Fibroblast of skin of back (primary cell): ENCODE measurements around the gene NCF2.
A peak's percentile ranks its signal among the peaks of the same experiment; 100 is the strongest.

Experiments
- DNase-seq: peaks from one replicate; pipeline ENCODE4 v3.0.0-alpha.2; 2013

Gene NCF2

GRCh38 chr1:183584147-183584546, 6.1 kb downstream of the NCF2 start:
- DNase-seq, result no peak

GRCh38 chr1:183583466-183583865, 6.8 kb downstream of the NCF2 start:
- no peak for DNase-seq

- no peak for DNase-seq
Measured at GRCh38 chr1:183582021-183582713, 8.1 kb downstream of the NCF2 start.

DNA sequence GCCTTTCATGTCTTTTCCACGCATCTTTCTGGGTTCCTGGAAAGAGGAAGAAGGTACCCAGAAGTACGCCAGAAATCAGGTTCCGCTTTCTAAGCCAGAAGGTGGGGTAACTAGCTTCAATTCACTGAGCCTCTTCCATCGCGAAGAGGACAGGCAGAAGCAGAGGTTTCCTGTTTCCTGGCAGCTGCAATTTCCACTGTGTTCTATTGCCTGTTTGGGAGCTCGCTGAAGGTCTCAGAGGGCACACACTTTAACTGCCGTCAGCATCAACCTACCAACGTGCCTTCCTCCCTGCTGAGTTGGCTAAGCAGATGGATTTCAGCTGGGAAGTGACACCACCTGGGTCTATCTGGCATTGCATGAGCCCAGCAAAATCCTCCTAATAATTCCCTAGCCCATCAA, 10.0 kb downstream of the NCF2 start:
- peak; percentile 32 for DNase-seq

- DNase-seq, result no peak
Measured at GRCh38 chr1:183578856-183579255, 11.4 kb downstream of the NCF2 start.

GRCh38 chr1:183577897-183578465, 12.3 kb downstream of the NCF2 start:
- no peak for DNase-seq

DNA sequence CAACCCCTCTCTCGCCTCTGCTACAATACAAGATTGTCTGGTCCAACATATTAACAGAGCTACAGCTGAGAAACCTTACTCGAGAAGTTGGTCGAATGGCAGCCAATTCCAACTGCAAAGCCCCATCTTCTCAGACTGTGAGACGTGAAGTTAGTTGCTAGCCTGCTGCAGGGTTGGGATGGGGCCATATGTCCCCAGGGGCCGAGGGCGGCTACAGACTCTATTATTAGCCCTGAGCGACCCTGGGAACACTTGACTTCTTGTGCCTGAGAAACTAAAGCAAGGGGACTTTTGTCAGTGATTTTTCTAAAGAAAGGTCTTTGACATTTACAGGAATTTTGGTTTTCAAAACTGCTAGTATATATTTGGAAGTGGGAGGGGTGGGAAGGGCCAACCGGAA, 13.7 kb downstream of the NCF2 start:
- no peak for DNase-seq

GRCh38 chr1:183575606-183576005, 14.7 kb downstream of the NCF2 start:
- DNase-seq, result no peak

DNA sequence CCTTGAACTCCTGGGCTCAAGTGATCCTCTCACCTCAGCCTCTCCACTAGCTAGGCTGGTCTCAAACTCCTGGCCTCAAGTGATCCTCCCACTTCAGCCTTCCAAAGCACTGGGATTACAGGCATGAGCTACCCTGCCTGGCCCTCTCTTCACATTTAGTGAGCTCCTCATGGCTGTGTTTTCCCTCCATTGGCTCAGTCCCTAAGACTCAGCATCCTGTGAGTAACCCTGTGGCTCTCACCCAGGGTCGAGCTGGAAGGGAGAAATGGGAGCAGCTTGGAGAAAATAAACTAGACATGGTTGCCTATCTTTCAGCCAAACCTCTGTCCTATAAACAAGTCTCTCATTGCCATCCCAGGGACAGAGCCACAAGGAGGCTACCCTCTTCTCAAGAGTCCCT, 17.5 kb downstream of the NCF2 start:
- DNase-seq, result no peak

- peak; percentile 55 for DNase-seq
Measured at GRCh38 chr1:183571678-183572268, 18.5 kb downstream of the NCF2 start.

DNA sequence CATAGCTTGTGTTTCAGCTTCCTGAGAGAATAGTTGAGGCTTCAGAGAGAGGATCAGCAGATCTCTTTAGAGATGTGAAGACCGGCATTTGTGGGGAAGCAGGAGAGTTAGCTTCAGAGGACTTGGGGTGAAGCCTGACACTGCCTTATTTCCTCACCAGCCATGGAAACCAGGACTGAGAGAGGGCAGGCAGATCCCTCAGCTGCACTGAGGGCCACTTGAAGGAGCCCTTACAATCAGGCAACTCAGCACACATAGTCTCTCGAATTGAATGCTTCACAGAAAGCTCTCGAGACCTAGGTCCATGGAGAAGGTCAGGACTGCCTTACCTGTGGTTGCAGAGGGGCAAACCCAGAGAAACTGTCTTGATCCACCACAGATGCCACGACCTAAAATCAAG, 19.8 kb downstream of the NCF2 start:
- DNase-seq, result no peak

- no peak for DNase-seq
Measured at GRCh38 chr1:183569801-183570200, 20.5 kb downstream of the NCF2 start.

- peak; percentile 67 for DNase-seq
Measured at GRCh38 chr1:183569141-183569540, 21.1 kb downstream of the NCF2 start.

DNA sequence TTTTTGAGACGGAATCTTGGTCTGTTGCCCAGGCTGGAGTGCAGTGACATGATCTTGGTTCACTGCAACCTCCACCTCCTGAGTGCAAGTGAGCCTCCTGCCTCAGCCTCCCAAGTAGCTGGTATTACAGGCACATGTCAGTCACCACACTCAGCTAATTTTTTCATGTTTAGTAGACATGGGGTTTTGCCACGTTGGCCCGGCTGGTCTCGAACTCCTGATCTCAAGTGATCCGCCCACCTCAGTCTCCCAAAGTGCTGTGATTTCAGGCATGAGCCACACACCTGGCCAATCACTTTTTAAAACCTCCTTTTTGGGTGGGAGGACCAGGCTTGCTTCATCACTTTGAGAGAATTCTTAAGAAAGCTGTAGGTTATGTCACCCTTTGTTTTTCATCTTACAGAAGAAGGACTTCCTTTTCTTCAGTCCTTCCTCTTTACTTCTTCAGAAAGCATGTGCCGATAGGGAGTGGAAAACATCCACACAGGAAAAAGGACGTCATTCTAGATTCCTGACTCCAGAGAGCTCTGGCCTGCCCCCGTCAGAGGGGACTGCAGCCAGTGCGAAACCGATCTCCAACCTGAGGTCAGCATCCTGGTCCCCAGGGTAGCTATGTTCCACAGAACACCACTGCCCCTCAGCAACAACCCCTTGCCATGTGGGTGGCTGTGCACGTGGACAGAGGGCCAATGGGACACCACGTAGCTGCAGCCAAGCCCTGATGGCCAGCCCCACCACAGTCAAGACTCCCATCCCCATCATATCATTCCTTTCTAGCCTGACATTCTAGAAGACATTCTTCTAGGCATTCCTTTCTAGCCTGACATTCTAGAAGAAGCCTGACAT, 21.9 kb downstream of the NCF2 start:
- DNase-seq, result peak; percentile 61

GRCh38 chr1:183567584-183567983, 22.7 kb downstream of the NCF2 start:
- DNase-seq, result no peak

DNA sequence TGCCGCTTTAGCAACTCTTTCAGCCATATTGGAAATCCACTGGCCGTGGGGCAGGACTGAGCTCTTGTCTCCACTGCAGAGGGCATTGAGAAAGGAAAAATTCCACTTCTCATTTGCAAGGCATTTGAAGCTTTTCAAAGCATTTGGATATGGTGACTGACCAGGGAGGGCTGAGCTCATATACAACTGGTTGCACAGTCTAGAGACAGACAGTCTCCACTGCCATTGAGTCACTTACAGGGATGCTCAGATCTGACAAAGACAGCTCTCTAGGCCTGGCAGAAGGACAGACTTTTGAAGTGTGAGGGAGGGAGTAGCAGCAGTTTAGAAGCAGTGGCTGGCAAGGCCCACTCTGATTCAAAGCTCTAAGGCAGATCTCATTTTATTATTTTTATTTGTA, 24.2 kb downstream of the NCF2 start:
- no peak for DNase-seq

GRCh38 chr1:183565261-183565660, 25.0 kb downstream of the NCF2 start:
- DNase-seq, result no peak

DNA sequence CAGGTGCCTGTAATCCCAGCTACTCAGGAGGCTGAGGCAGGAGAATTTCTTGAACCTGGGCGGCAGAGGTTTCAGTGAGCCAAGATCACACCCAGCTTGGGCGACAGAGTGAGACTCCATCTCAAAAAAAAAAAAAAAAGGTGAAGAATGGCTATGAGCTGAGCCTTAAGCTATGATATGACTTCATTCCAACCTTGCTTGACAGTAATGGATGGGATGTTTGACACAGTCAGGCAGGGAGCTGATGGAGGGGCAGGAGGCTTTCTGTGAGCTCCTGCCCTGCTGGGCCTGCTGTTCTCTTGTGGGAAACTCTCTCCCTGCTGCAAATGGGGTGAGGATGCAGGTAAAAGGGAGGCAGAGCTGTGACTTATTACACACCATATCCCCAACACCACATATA, 27.6 kb downstream of the NCF2 start:
- DNase-seq, result no peak

- no peak for DNase-seq
Measured at GRCh38 chr1:183559061-183559460, 31.2 kb downstream of the NCF2 start.

DNA sequence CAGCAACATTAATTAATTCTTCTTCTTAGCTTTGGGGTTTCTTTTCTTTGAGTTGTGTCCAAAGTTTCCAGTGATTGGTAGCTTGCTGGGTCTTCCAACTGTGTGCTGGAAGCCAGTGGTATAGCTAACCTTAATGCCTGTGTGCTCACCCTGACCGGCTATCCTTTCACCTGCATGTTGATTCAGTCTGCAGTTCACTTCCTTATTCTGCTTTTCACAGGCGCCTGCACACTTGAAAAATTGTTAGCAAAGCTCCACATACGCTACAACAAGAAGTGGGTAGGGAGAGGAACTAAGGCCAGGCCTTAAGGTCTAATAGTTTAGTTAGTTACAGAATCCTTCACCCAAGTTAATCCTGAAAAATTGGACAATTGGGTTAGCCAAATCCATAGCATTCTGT, 35.7 kb downstream of the NCF2 start:
- no peak for DNase-seq

- no peak for DNase-seq
Measured at GRCh38 chr1:183553764-183554163, 36.5 kb downstream of the NCF2 start.

DNA sequence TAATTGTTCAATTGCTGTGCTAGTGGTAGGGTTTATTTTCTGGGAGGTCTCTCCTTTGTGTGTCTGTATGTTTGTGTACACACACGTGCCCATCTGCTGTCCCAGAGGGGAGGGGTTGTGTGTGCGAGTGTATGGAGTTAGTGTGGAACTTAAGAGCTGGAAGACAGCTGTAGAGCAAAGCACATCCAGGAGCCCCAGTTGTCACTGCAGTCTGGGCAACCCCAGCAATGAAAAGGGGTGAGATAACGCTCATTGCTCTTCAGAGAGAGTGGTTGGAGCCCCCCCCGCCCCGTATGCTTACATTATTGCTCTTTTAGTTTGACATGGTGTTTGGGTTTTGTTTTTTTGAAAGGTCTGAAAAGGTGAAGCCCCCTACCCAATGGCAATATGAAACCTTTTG, 36.9 kb downstream of the NCF2 start:
- DNase-seq, result no peak

DNA sequence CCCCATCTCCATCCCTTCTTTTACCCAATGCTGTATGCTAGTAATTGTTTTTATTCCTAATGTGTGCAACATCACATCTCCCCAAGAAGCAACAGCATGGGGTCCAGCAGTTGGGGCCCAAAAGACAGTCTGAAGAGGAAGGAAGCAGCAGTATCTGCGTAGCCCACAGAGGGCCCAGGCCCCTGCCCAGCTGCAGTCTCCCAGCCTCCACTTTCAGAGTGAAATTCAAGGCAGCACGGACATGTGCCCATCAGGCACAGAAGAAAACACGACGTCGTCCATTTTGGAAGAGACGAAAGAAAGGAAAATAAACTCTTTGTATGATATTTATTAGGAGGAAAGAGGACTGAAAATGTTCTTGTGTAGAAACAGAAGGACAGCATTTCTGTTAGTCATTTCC, 37.4 kb downstream of the NCF2 start:
- no peak for DNase-seq

- no peak for DNase-seq
Measured at GRCh38 chr1:183552441-183552840, 37.8 kb downstream of the NCF2 start.
